GM19397 (cell line): ENCODE results near the gene CYP2E1.
"Not testable (repeated sequence)": the region's sequence is repeated elsewhere in the genome, so short reads cannot be mapped to it uniquely, and the experiment has no call there.

ENCODE experiments used
- ATAC-seq: cut with Tn5 transposase; IDR thresholded peaks from one replicate; pipeline ENCODE4 v1.9.1; 2021; ENCODE audit warnings: mild to moderate bottlenecking, moderate library complexity; ENCODE audit not compliant: unreplicated experiment

CYP2E1 gene

DNA sequence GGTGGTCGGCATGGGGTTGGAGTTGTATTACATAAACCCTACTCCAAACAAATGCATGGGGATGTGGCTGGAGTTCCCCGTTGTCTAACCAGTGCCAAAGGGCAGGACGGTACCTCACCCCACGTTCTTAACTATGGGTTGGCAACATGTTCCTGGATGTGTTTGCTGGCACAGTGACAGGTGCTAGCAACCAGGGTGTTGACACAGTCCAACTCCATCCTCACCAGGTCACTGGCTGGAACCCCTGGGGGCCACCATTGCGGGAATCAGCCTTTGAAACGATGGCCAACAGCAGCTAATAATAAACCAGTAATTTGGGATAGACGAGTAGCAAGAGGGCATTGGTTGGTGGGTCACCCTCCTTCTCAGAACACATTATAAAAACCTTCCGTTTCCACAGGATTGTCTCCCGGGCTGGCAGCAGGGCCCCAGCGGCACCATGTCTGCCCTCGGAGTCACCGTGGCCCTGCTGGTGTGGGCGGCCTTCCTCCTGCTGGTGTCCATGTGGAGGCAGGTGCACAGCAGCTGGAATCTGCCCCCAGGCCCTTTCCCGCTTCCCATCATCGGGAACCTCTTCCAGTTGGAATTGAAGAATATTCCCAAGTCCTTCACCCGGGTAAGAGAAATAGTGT, at the start of gene CYP2E1:
Gene CYP2E1 (plus strand): TSS at position 407 of the 632 bp plus-strand sequence. CDS start 33 bp downstream, at position 440.
- ATAC-seq, result no peak

GRCh38 chr10:133481086-133481643, 46.0 kb upstream of the CYP2E1 start:
- ATAC-seq, result no peak

GRCh38 chr10:133481657-133482056, 45.5 kb upstream of the CYP2E1 start:
- no peak for ATAC-seq

DNA sequence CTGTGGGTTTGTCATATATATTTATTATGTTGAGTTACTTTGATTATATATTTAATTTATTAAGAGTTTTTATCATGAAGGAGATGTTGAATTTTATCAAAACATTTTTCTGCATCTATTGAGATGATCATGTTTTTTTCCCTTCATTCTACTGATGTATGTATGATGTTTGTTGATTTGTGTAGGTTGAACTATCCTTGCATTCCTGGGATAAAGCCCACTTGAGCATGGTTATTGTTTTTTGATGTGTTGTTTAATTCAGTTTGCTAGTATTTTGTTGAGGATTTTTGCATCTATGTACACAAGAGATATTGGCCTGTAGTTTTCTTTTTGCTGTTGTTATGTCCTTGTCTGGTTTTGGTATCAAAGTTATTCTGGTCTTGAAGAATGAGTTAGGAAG, 42.3 kb upstream of the CYP2E1 start:
- no peak for ATAC-seq

DNA sequence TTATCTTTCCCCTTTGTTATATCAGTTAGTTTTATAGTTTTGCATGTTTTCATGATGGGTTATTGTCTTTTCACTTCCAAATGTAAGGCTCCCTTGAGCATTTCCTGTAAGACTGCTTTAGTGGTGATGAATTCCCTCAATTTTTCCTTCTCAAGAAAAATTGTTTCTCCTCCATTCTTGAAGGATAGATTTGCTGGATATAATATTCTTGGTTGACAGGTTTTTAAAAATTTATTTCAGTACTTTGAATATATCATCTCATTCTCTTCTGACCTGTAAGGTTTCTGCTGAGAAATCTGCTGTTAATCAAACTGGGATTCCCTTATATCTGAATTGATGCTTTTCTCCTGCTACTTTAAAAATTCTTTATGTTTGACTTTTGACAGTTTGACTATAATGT, 40.1 kb upstream of the CYP2E1 start:
- ATAC-seq, result no peak

DNA sequence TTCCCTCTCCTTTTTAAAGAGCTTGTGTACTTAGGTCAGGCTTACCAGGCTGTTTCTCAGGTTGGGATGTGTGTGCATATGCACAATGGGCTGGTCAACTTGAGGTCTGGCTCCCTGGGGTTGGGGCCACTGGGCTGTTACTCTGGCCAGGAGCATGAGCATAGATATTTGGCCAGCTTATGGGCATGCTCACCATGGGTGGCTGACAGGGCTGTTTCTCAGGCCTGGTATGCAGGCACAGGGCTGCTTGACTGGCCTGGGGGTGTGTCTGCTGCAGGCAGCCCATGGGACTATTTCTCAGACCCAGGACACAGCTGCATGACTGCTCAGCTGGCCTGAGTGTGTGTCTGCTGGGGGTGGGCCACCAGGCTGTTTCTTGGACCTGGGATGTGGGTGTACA, 38.8 kb upstream of the CYP2E1 start:
- ATAC-seq, result no peak

DNA sequence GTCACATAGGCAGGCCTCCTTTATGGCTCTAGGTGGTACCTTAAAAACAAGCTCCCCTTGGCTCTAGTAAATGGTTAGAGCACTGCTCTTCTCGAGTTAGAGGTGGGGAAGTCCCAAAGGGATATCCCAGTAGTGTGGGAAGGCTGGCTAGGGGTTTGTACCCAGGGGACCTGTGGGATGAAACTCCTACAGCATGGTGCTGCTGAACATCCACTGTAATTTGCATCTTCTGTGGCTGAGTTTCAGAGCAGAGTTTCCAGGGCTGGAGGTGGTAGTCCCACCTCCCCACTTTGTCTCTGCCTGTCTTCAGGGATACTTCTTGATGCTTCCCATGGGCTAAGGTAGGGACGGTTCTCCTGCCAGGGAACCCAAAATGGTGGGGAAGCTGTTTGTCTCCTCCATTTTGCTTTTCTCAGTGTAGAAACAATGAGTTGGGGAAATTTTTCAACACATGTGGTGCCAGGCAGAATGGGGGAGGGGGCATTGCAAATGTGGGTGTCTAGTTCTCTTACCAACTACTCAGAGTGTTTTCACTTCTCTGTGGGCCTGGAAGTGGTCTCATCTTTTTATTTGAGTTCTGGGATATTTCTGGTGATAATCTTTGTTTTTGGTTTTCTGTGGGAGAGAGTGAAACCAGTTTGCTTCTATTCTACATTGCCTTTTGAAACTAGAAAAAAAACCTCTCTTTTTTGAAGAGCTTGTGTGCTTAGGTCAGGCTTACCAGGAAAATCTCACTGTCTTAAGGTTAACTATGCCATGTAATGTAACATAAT, 37.2 kb upstream of the CYP2E1 start:
- no peak for ATAC-seq

- ATAC-seq, result not testable (repeated sequence)
These were observed 33.6 kb upstream of the CYP2E1 start for GRCh38 chr10:133493562-133493961.

DNA sequence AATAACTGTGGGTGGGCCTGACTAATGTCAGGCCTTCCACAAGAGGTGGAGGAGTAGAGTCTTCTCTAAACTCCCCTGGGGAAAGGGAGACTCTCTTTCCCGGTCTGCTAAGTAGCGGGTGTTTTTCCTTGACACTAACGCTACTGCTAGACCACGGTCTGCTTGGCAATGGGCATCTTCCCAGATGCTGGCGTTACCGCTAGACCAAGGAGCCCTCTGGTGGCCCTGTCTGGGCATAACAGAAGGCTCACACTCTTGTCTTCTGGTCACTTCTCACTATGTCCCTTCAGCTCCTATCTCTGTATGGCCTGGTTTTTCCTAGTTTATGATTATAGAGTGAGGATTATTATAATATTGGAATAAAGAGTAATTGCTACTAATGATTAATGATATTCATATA, 29.8 kb upstream of the CYP2E1 start:
- not testable (repeated sequence) for ATAC-seq

- not testable (repeated sequence) for ATAC-seq
These were observed 28.0 kb upstream of the CYP2E1 start for GRCh38 chr10:133499176-133499575.

- ATAC-seq, result not testable (repeated sequence)
These were observed 26.3 kb upstream of the CYP2E1 start for GRCh38 chr10:133500897-133501296.

DNA sequence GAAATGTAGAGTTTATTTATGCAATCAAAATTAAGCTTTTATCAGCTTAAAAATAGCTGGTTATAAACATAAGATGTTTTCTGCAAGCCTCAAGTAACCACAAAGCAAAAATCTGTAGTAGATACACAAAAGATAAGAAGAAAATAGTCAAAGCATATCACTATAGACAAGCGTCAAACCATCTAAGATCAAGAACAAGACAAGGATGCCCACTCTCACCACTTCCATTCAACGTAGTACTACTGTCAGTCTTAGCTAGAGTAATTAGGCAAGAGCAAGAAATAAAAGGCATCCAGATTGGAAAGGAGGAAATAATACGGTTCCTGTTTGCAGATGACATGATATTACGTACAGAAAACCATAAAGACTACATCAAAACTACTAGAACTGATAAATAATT, 17.5 kb upstream of the CYP2E1 start:
- ATAC-seq, result no peak

DNA sequence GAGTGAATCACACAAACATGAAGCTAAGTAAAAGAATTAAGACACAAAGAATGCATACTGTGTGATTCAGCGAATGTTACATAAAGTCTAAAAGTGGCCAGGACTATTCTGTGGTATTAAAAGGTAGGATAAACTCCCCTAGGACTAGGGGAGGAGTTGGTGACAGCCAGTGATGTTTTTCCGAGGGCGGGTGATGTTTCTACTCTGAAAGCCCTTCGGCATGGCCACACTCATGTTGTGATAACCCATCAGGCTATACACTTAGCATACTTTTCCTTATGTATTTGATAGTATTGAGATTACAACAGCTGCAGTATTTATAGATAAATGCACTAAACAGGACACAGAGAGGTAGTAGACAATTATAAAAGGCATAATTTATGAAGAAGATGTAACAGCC, 15.8 kb upstream of the CYP2E1 start:
- no peak for ATAC-seq

GRCh38 chr10:133511907-133512528, 15.1 kb upstream of the CYP2E1 start:
- no peak for ATAC-seq

GRCh38 chr10:133515471-133515870, 11.7 kb upstream of the CYP2E1 start:
- no peak for ATAC-seq

- no peak for ATAC-seq
These were observed 11.1 kb upstream of the CYP2E1 start for GRCh38 chr10:133516057-133516456.

DNA sequence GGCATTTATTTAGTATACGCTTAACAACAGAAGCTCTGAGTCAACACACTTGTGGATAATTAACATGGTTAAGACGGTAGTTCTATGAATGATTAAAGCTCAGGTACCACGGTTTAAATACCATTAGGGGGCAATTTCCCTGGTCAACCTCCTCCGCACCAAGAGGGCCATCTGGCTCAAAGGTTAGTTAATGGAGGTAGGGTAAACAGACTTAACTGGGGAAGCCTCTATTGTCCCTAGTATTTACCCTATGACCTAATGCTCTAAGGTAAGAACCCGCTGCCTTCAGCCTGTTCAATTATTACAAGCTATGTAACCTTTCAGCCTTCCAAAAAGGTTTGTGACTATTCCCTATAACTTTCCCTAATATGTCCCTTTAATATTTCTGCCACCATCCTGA, 8.6 kb upstream of the CYP2E1 start:
- not testable (repeated sequence) for ATAC-seq

GRCh38 chr10:133520193-133520738, 6.9 kb upstream of the CYP2E1 start:
- ATAC-seq, result peak; percentile 99

- no peak for ATAC-seq
These were observed 3.4 kb upstream of the CYP2E1 start for GRCh38 chr10:133523631-133524203.

GRCh38 chr10:133525444-133525843, 1.7 kb upstream of the CYP2E1 start:
- ATAC-seq, result no peak

DNA sequence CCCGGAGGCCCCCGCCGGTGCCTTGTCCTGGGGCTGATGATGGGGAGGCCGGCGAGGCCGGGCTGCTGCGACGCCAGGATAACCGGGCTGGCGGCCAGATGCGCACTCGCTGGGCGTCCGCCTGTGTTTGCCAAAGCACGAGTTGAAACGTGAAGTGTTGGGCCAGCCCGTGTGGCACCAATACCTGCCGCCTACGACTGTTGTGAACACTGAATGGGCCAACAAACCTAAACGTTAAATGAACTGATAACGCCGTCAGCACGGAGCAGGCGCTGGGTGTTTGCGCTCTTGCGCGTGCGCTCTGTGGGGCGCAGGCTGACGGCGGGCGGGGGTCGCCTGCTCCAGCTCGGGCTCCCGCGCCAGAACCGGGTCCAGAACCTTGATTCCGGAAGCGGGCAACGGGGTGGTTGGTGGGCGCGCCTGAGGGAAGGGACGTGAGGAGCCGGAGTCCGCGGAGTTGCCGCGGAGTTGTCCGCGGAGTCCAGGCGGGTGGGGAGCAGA, 658 bp downstream of the CYP2E1 start:
- no peak for ATAC-seq
